Measurements from ENCODE around the gene CCDC34.

CCDC34 gene

DNA sequence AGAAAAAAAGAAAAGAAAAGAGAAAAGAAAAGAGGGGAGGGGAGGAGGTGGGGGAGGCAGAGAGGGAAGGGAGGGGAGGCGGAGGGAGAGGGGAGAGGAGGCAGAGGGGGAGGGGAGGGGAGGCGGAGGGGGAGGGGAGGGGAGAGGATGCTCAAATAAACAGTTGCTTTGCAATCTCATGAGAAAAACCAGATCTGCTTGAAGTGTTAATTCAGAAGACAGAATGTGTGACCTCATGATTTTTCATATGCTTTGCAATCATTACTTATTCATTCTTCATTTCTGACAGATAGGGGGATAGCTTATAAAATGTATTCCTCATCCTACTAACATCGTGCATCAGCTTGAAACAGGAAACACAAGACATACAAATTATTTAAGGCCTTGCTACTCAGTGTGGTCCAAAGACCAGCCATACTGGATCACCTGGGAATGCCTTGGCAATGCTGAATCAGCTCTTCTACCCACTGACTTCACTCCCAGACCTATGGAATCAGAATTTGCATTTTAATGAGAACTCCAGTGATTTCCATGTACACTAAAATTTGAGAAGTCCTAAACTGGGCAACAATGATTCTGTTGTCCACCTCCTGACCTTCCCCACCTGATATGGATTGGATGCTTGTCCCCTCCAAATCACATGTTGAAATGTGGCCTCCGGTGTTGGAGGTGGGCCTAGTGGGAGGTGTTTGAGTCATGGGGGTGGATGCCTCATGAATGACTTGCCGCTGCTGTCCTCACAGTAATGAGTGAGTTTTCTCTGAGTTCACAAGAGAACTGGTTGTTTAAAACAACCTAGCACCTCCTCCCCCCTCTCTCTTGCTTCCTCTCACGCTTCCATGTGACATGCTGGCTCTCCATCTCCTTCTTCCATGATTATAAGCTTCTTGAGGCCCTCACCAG lies 69.2 kb downstream of the CCDC34 start:
- TF ChIP-seq, protein P1, sequence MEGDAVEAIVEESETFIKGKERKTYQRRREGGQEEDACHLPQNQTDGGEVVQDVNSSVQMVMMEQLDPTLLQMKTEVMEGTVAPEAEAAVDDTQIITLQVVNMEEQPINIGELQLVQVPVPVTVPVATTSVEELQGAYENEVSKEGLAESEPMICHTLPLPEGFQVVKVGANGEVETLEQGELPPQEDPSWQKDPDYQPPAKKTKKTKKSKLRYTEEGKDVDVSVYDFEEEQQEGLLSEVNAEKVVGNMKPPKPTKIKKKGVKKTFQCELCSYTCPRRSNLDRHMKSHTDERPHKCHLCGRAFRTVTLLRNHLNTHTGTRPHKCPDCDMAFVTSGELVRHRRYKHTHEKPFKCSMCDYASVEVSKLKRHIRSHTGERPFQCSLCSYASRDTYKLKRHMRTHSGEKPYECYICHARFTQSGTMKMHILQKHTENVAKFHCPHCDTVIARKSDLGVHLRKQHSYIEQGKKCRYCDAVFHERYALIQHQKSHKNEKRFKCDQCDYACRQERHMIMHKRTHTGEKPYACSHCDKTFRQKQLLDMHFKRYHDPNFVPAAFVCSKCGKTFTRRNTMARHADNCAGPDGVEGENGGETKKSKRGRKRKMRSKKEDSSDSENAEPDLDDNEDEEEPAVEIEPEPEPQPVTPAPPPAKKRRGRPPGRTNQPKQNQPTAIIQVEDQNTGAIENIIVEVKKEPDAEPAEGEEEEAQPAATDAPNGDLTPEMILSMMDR (IDR thresholded peaks at IDR 0.05; ENCODE audit: low read depth, low read length, missing control alignments): no peak
- H3K4me3 ChIP-seq (replicated peaks; ENCODE audit: low read depth, low read length): no peak overlapping the region
- DNase-seq (ENCODE audit: extremely low read depth, low read depth): no peak

DNA sequence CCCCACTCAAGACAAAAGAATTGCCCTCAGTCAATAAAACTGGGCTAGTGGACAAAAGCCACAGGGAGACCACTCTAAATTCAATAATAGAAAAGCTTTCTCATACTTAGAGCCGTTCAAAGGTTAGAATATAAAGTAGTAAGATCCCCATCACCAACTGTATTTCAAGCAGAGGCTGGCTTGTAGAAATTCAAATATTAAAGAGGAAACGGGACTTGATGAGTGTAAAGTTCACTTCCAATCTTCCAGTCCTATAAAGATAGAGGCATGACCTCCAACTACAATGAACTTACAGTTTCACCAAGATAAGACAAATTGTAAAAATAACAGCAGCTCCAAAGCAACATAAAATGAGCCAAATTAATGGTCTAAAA lies 70.4 kb downstream of the CCDC34 start:
- no peak for DNase-seq (ENCODE audit: extremely low read depth, low read depth)
- TF ChIP-seq, protein P1 (IDR thresholded peaks at IDR 0.05; ENCODE audit: low read depth, low read length, missing control alignments): no peak
- H3K4me3 ChIP-seq (replicated peaks; ENCODE audit: low read depth, low read length): no peak overlapping the region

DNA sequence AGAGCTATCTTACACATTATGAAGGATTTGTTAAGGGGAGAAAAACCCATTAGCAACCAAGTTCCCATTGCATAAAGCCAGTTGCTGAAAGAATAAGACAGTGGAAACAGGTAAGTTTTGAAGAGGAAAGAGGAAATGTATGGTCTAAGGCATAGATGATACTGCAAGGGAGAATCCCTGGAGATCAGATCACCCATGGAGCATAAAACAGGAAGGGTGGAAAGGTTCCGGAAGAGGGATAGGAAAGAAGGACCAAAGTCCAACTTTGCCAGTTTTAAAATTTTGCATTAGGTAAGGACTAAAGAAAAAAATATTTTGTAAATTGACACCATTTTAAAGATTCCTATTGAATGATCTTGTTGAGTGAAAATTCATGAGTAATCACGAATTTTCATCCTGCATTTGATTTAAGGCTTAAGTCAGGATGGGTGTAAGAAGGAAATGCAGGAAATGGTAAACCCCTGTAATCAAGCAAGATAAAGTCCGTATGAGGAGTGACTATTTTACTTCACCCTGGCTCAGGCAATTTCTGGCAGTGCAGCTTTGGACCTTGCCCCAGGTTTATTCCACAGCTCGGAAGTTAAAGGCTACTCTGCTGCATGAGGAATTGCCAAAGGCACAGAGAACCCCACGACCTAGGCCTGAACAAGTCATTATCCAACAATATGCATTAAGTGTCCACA lies 70.9 kb downstream of the CCDC34 start:
- no peak overlapping the region for H3K4me3 ChIP-seq (replicated peaks; ENCODE audit: low read depth, low read length)
- no peak for DNase-seq (ENCODE audit: extremely low read depth, low read depth)
- TF ChIP-seq, protein P1 (IDR thresholded peaks at IDR 0.05; ENCODE audit: low read depth, low read length, missing control alignments): no peak

DNA sequence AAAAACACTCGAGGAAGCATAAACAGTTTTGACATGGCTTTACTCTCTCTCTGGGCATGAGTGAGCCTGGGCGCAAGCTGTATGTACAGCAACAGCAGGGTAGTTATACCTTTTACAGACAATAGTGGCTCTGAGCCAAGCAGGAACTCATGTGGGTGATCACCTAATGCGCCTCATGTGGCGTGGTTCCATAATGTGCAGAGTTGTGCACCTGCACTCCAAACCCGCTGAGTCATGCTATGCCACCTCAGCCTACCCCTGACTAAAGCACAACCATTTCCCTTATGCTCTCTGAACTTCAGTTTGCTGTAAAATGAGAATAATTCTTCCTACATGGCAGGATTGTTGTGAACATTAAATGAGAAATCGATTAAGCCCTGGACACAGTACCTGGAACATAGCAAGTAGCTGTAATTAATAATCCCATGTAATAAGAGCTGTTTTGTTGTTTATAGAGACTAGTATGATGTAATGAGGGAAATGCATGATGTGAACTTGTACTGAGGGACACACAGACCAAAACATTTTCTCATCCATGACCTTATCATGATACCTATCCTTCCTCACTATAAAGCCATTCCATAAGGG lies 71.6 kb downstream of the CCDC34 start:
- H3K4me3 ChIP-seq (replicated peaks; ENCODE audit: low read depth, low read length): no peak overlapping the region
- DNase-seq (ENCODE audit: extremely low read depth, low read depth): no peak
- TF ChIP-seq, protein P1 (IDR thresholded peaks at IDR 0.05; ENCODE audit: low read depth, low read length, missing control alignments): no peak

DNA sequence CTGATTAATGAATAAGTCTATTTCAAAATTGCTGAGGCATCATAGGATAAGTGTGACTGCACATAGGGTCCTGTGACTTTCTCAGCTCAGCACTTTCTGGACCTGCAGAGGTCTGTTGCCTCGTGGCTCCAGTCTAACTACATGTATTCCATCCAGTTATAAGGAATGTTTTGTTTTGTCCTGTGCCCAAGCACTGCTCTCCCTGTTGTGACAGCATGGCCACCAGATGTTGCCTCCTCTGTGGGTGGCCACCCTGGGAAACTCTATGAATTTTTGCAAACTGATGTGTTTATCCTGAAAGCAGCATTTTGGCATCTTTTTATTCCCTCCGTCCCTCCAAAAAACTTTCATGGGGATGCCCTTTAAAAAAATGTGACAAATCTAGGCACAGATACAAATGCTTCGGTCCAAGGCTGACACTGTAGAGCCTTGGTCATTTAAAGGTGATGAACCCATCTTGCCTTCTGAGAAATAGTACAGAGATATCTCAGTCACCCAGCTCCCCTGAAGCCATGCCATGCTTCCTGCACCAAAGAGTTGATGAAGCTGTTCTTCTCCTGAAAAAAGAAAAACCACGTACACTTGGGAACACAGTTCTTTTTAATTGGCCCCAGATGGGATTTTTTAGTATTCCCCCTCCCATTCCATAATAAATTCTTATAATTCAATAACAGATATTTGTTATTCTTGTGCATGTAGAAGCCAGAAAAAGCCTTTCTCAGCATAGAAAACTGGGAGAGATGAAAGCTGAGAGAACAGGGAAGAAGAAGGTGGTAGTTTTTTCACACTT lies 72.6 kb downstream of the CCDC34 start:
- DNase-seq (ENCODE audit: extremely low read depth, low read depth): no peak
- TF ChIP-seq, protein P1 (IDR thresholded peaks at IDR 0.05; ENCODE audit: low read depth, low read length, missing control alignments): no peak
- no peak overlapping the region for H3K4me3 ChIP-seq (replicated peaks; ENCODE audit: low read depth, low read length)
